ENCODE measurements around the gene HEATR3.

Gene HEATR3

DNA sequence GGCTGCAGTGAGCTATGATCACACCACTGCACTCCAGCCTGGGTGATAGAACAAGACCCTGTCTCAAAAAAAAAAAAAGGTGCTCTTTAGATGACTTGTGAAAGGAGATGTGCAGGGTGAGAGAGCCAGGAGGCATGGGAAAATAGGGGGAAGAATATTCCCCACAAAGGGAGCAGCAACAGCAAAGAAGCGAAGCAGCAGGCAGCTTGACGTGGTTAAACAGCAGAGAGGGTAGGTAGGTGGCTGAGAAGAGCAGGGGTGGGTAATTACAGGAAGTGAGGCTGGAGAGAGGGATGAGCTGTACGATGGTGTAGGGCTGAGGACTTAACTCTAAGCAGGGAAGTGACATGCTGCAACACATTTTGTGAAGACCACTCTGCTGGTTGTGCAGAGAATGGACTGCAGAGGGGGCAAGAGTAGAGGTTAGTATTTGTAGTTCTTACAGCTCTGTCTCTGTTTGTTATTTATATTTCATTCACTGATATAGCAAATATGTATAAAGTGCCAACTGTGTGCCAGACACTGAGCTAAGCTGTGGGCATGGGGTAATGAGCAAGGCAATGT, 1.6 kb downstream of the HEATR3 start:
- no peaks in the 10 kb centered on the region for H3F3A ChIP-seq (ENCODE audit: insufficient read depth, low read length)
- peaks cover 23% of the 10 kb centered on the region for H3K4me1 ChIP-seq (ENCODE audit: insufficient read depth, low read length, severe bottlenecking)
- H3K4me3 ChIP-seq (ENCODE audit: low read depth, low read length, poor library complexity, severe bottlenecking) = peak overlapping the region; percentile 99
- H3K9ac ChIP-seq (ENCODE audit: low read length) = peak overlapping the region; percentile 100; the same call in 1 of the 2 replicates
- H3K36me3 ChIP-seq (ENCODE audit: insufficient read depth, low read length) = peaks cover 47% of the 10 kb centered on the region
- peak overlapping the region; percentile 100 for H3K4me2 ChIP-seq (ENCODE audit: low read length)
- peaks cover 11% of the 10 kb centered on the region for H3K79me2 ChIP-seq (ENCODE audit: insufficient read depth, low read length)
- H4K20me1 ChIP-seq (ENCODE audit: insufficient read depth, low read length) = no peaks in the 10 kb centered on the region
- no peaks in the 10 kb centered on the region for H3K9me3 ChIP-seq (ENCODE audit: low read length)
- no peak overlapping the region for H2AFZ ChIP-seq (ENCODE audit: low read length)
- H3K27ac ChIP-seq (ENCODE audit: low read depth, low read length, poor library complexity, severe bottlenecking) = peak overlapping the region; percentile 22
- no peaks in the 10 kb centered on the region for H3K9me2 ChIP-seq (ENCODE audit: low read depth, low read length)
- no peak for TF ChIP-seq EZH2 (IDR thresholded peaks at IDR 0.05; ENCODE audit: borderline replicate concordance, low read length)
- TF ChIP-seq, protein P1, sequence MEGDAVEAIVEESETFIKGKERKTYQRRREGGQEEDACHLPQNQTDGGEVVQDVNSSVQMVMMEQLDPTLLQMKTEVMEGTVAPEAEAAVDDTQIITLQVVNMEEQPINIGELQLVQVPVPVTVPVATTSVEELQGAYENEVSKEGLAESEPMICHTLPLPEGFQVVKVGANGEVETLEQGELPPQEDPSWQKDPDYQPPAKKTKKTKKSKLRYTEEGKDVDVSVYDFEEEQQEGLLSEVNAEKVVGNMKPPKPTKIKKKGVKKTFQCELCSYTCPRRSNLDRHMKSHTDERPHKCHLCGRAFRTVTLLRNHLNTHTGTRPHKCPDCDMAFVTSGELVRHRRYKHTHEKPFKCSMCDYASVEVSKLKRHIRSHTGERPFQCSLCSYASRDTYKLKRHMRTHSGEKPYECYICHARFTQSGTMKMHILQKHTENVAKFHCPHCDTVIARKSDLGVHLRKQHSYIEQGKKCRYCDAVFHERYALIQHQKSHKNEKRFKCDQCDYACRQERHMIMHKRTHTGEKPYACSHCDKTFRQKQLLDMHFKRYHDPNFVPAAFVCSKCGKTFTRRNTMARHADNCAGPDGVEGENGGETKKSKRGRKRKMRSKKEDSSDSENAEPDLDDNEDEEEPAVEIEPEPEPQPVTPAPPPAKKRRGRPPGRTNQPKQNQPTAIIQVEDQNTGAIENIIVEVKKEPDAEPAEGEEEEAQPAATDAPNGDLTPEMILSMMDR (IDR thresholded peaks at IDR 0.05; ENCODE audit: low read length) = peak; percentile 65
- H3K27me3 ChIP-seq (ENCODE audit: insufficient read depth, low read length) = no peaks in the 10 kb centered on the region

DNA sequence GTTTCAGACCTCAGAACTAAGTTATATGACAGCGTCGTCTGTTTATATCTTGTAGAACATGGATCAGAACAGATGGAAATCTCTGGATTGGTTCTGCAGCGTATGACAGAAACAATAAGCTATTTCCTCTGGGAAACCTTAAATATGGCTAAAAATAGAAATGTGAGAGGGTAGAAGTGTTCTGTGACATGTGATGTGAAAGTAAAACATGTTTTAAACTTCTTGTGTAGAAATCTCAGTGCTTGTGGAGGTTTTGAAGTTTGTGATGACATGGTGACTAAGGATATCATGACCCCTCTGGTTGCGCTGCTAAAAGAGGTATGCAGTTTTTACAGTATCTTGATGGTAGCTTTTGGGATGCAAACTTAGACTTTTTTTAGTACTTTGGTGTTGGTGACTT, 2.8 kb downstream of the HEATR3 start:
- TF ChIP-seq, protein P1 (IDR thresholded peaks at IDR 0.05; ENCODE audit: low read length) = no peak
- no peak for TF ChIP-seq EZH2 (IDR thresholded peaks at IDR 0.05; ENCODE audit: borderline replicate concordance, low read length)
- Histone ChIP-seq H3K9ac (ENCODE audit: low read length) (no peak overlapping the region), H4K20me1 (ENCODE audit: insufficient read depth, low read length) (no peaks in the 10 kb centered on the region), H3K4me1 (ENCODE audit: insufficient read depth, low read length, severe bottlenecking) (peaks cover 23% of the 10 kb centered on the region), H3K4me3 (ENCODE audit: low read depth, low read length, poor library complexity, severe bottlenecking) (no peak overlapping the region), H3K4me2 (ENCODE audit: low read length) (no peak overlapping the region), H3K9me3 (ENCODE audit: low read length) (no peaks in the 10 kb centered on the region), H3K9me2 (ENCODE audit: low read depth, low read length) (no peaks in the 10 kb centered on the region), H3K27me3 (ENCODE audit: insufficient read depth, low read length) (no peaks in the 10 kb centered on the region), H3K27ac (ENCODE audit: low read depth, low read length, poor library complexity, severe bottlenecking) (no peak overlapping the region), H3K79me2 (ENCODE audit: insufficient read depth, low read length) (peaks cover 11% of the 10 kb centered on the region), H3K36me3 (ENCODE audit: insufficient read depth, low read length) (peaks cover 54% of the 10 kb centered on the region), H2AFZ (ENCODE audit: low read length) (no peak overlapping the region), H3F3A (ENCODE audit: insufficient read depth, low read length) (no peaks in the 10 kb centered on the region)

DNA sequence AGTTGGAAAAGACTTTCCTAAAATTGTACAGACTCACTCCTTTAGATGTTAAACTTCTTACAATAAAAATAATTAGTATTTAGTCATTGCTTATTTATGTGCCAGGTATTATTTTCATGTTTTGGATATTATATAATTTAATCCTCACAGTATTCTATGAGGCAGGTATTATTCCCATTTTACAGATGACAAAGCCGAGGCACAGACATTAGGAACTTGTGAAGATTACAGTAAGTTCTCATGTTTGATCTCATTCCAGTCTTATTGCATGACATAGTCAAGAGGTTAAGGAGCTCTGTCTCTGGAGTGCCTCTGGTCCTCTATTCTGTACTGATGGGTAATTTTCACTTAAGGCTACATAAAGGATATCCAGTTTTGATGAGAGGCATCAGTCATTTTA, 3.3 kb downstream of the HEATR3 start:
- no peaks in the 10 kb centered on the region for H3K9me3 ChIP-seq (ENCODE audit: low read length)
- no peaks in the 10 kb centered on the region for H4K20me1 ChIP-seq (ENCODE audit: insufficient read depth, low read length)
- no peak overlapping the region for H3K4me2 ChIP-seq (ENCODE audit: low read length)
- no peak overlapping the region for H3K9ac ChIP-seq (ENCODE audit: low read length)
- H3K27me3 ChIP-seq (ENCODE audit: insufficient read depth, low read length) = no peaks in the 10 kb centered on the region
- H3K4me3 ChIP-seq (ENCODE audit: low read depth, low read length, poor library complexity, severe bottlenecking) = no peak overlapping the region
- peaks cover 58% of the 10 kb centered on the region for H3K36me3 ChIP-seq (ENCODE audit: insufficient read depth, low read length)
- no peaks in the 10 kb centered on the region for H3F3A ChIP-seq (ENCODE audit: insufficient read depth, low read length)
- H3K79me2 ChIP-seq (ENCODE audit: insufficient read depth, low read length) = peaks cover 11% of the 10 kb centered on the region
- H3K9me2 ChIP-seq (ENCODE audit: low read depth, low read length) = no peaks in the 10 kb centered on the region
- H3K4me1 ChIP-seq (ENCODE audit: insufficient read depth, low read length, severe bottlenecking) = peaks cover 23% of the 10 kb centered on the region
- TF ChIP-seq, protein P1 (IDR thresholded peaks at IDR 0.05; ENCODE audit: low read length) = no peak
- no peak for TF ChIP-seq EZH2 (IDR thresholded peaks at IDR 0.05; ENCODE audit: borderline replicate concordance, low read length)
- no peak overlapping the region for H2AFZ ChIP-seq (ENCODE audit: low read length)
- H3K27ac ChIP-seq (ENCODE audit: low read depth, low read length, poor library complexity, severe bottlenecking) = no peak overlapping the region
